Thymus (tissue), 11 donors: ENCODE data around the gene ZNF319. TPM values are rescaled to one million over a fixed set of nuclear protein-coding genes. Genes with fewer than 3 reads are reported as not detected.
A peak's percentile ranks its signal among the peaks of the same experiment; 100 is the strongest.

Experiments used
- DNase-seq, 9 donors: peaks; one replicate each; pipeline ENCODE4 v3.0.0-alpha.2; 2013; ENCODE audit warnings: low spot score in 9 of 9, low read depth in 6 of 9, missing footprints in 1 of 9
- H3K27ac ChIP-seq, 2 donors: one replicate each; pipeline ENCODE4 v1.5.1; 2013; ENCODE audit warnings: control low read depth in 1 of 2, low read depth in 1 of 2, low read length in 1 of 2, mild to moderate bottlenecking in 1 of 2, moderate library complexity in 1 of 2
- H3K27me3 ChIP-seq, 2 donors: one replicate each; pipeline ENCODE4 v1.5.1; 2013; ENCODE audit warnings: low read length in 1 of 2; ENCODE audit not compliant: control insufficient read depth in 2 of 2, insufficient read depth in 1 of 2
- H3K36me3 ChIP-seq, 2 donors: one replicate each; pipeline ENCODE4 v1.5.1; 2013; ENCODE audit warnings: low read length in 1 of 2, mild to moderate bottlenecking in 1 of 2, moderate library complexity in 1 of 2; ENCODE audit not compliant: control insufficient read depth in 2 of 2, insufficient read depth in 2 of 2
- H3K4me1 ChIP-seq, 2 donors: one replicate each; pipeline ENCODE4 v1.5.1; 2013; ENCODE audit warnings: low read length in 2 of 2; ENCODE audit not compliant: control insufficient read depth in 2 of 2, insufficient read depth in 2 of 2
- H3K4me3 ChIP-seq, 2 donors: one replicate each; pipeline ENCODE4 v1.5.1; 2013; ENCODE audit warnings: low read length in 2 of 2, control low read depth in 1 of 2, mild to moderate bottlenecking in 1 of 2
- H3K9me3 ChIP-seq, 2 donors: one replicate each; pipeline ENCODE4 v1.5.1; 2013; ENCODE audit warnings: low read length in 1 of 2, mild to moderate bottlenecking in 1 of 2; ENCODE audit not compliant: control insufficient read depth in 2 of 2, insufficient read depth in 1 of 2
- WGBS: extraction: QIAGEN DNeasy Blood & Tissue Kit; methylation state at CpG from one replicate; pipeline ENCODE4 v1.1.7; 2013; 5-methylcytosine and 5-hydroxymethylcytosine counted together
- polyA plus RNA-seq: library from polyadenylated mRNA; stranded (reverse); fragments of 200-250 nt; gene quantifications from one replicate; pipeline ENCODE4 v1.2.3, GENCODE V29; 2013
- total RNA-seq: library from RNA; stranded (reverse); fragments of 120-200 nt; gene quantifications from one replicate; pipeline ENCODE4 v1.2.4, GENCODE V29; 2013
- donor health status: healthy.

Gene ZNF319
- total and polyA plus RNA-seq, 2 donors = 1.7 to 6.9 TPM

- DNase-seq = peak in 1 of 9 donors; percentile 17
- Histone ChIP-seq H3K27me3 (peaks cover 34 to 69% of the 10 kb centered on the region in 2 donors), H3K36me3 (peaks cover 0 to 4% of the 10 kb centered on the region in 2 donors), H3K4me1 (peaks cover 6 to 27% of the 10 kb centered on the region in 2 donors), H3K9me3 (peaks cover 0 to 6% of the 10 kb centered on the region in 2 donors), H3K27ac (no peak overlapping the region), H3K4me3 (peak overlapping the region; percentile 36 to 46)
- 18% methylated on average over 57 of the region's 57 CpGs for WGBS
These were observed 24.2 kb upstream of the ZNF319 start for GRCh38 chr16:58024486-58025350.

GRCh38 chr16:58022601-58023371, 22.3 kb upstream of the ZNF319 start:
- Histone ChIP-seq H3K36me3 (peaks cover 6 to 12% of the 10 kb centered on the region in 2 donors), H3K4me1 (peaks cover 6 to 27% of the 10 kb centered on the region in 2 donors), H3K27me3 (peaks cover 33 to 55% of the 10 kb centered on the region in 2 donors), H3K4me3 (no peak overlapping the region), H3K27ac (no peak overlapping the region), H3K9me3 (peaks cover 0 to 6% of the 10 kb centered on the region in 2 donors)
- DNase-seq = no peak
- WGBS = 66% methylated on average over 18 of the region's 18 CpGs

- no peak for DNase-seq
- H3K9me3 ChIP-seq = peaks cover 0 to 6% of the 10 kb centered on the region in 2 donors
- H3K36me3 ChIP-seq = peaks cover 10 to 16% of the 10 kb centered on the region in 2 donors
- peaks cover 6 to 27% of the 10 kb centered on the region in 2 donors for H3K4me1 ChIP-seq
- peaks cover 25 to 46% of the 10 kb centered on the region in 2 donors for H3K27me3 ChIP-seq
- WGBS = 93% methylated on average over 8 of the region's 8 CpGs
- H3K27ac ChIP-seq = no peak overlapping the region
- H3K4me3 ChIP-seq = no peak overlapping the region
These were observed 21.4 kb upstream of the ZNF319 start for GRCh38 chr16:58021661-58022551.

- H3K4me3 ChIP-seq = no peak overlapping the region
- H3K27ac ChIP-seq = no peak overlapping the region
- peaks cover 6 to 22% of the 10 kb centered on the region in 2 donors for H3K4me1 ChIP-seq
- peaks cover 0 to 4% of the 10 kb centered on the region in 2 donors for H3K9me3 ChIP-seq
- peaks cover 13 to 16% of the 10 kb centered on the region in 2 donors for H3K36me3 ChIP-seq
- peaks cover 14 to 36% of the 10 kb centered on the region in 2 donors for H3K27me3 ChIP-seq
- peak in 5 of 9 donors; percentile 26 to 68 (median 54) for DNase-seq
- 74% methylated on average over 8 of the region's 8 CpGs for WGBS
These were observed 20.4 kb upstream of the ZNF319 start for GRCh38 chr16:58020628-58021521.

- peaks cover 9 to 27% of the 10 kb centered on the region in 2 donors for H3K27me3 ChIP-seq
- H3K9me3 ChIP-seq = peaks cover 0 to 4% of the 10 kb centered on the region in 2 donors
- H3K27ac ChIP-seq = no peak overlapping the region
- H3K4me1 ChIP-seq = peaks cover 5 to 17% of the 10 kb centered on the region in 2 donors
- no peak for DNase-seq
- H3K36me3 ChIP-seq = peaks cover 13 to 16% of the 10 kb centered on the region in 2 donors
- no peak overlapping the region for H3K4me3 ChIP-seq
- WGBS = 89% methylated on average over 8 of the region's 8 CpGs
These were observed 19.5 kb upstream of the ZNF319 start for GRCh38 chr16:58019866-58020538.

GRCh38 chr16:58018803-58019202, 18.3 kb upstream of the ZNF319 start:
- peaks cover 13 to 16% of the 10 kb centered on the region in 2 donors for H3K36me3 ChIP-seq
- peaks cover 0 to 4% of the 10 kb centered on the region in 2 donors for H3K9me3 ChIP-seq
- no peak overlapping the region for H3K4me3 ChIP-seq
- peaks cover 0 to 10% of the 10 kb centered on the region in 2 donors for H3K4me1 ChIP-seq
- DNase-seq = no peak
- WGBS = 91% methylated on average over 7 of the region's 7 CpGs
- peaks cover under 1 to 15% of the 10 kb centered on the region in 2 donors for H3K27me3 ChIP-seq
- no peak overlapping the region for H3K27ac ChIP-seq

- no peak for DNase-seq
- Histone ChIP-seq H3K27me3 (no peaks in the 10 kb centered on the region), H3K27ac (no peak overlapping the region), H3K4me1 (no peaks in the 10 kb centered on the region), H3K36me3 (peaks cover 25 to 29% of the 10 kb centered on the region in 2 donors), H3K9me3 (peaks cover 0 to 4% of the 10 kb centered on the region in 2 donors), H3K4me3 (no peak overlapping the region)
- WGBS = 83% methylated on average over 12 of the region's 12 CpGs
These were observed 16.5 kb upstream of the ZNF319 start for GRCh38 chr16:58016840-58017446.
